Measurements from ENCODE around the gene CDKN1A. TPM values are rescaled to one million over a fixed set of nuclear protein-coding genes. Genes with fewer than 3 reads are reported as not detected.
A peak's percentile ranks its signal among the peaks of the same experiment; 100 is the strongest.

The CDKN1A gene
- total RNA-seq, 1 donor from 2014 or later: 151 TPM

DNA sequence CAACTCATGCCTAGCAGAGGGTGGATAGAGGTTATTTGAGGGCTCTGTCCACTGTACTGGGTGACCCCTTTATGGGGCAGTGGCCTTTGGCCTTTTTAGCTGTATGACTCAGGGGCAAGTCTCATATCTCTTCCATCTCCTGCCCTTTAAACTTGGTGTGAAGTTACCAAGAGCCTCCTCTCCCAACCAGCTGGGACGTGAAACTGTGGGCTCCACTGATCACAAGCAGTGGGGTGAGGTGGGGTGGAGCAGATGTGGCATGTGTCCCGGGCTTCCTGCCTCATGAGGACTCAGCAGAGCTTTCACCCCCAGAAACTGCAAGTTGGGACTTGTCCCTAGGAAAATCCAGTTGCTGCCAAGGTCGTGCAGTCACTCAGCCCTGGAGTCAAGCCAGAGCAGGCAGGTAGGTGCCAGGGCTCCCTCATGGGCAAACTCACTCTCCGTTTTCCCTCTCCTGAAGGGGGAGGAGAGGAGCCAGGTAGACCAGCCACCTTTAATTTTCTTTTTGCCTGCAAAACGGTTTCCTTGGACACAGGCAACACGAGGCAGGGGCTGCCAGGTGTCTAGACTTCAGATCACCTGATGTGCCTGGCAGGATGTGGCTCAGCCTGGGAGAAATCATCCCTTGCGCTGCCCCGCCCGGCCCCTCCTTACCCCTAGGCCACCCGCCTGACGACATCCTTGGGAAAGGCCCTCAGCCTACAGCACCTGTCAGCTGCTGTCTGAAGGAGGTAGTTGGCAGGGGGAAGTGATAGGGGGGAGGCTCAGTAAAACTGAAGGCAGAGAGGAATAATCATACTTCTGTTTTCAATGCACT lies 4.0 kb downstream of the CDKN1A start:
- DNase-seq: peak; percentile 79
- intact Hi-C loops (cut with DNase I): loop anchor here (5.0 kb wide), 1 partner anchor 55 kb away; no protein-coding TSS in a partner anchor
- Histone ChIP-seq H3K27me3 (no peaks in the 10 kb centered on the region), H3K4me3 (peak overlapping the region; percentile 9), H3K9me3 (no peaks in the 10 kb centered on the region), H3K4me1 (peaks cover 53% of the 10 kb centered on the region), H3K36me3 (peaks cover 55% of the 10 kb centered on the region), H3K27ac (peak overlapping the region; percentile 2)
- TF ChIP-seq, protein P1, sequence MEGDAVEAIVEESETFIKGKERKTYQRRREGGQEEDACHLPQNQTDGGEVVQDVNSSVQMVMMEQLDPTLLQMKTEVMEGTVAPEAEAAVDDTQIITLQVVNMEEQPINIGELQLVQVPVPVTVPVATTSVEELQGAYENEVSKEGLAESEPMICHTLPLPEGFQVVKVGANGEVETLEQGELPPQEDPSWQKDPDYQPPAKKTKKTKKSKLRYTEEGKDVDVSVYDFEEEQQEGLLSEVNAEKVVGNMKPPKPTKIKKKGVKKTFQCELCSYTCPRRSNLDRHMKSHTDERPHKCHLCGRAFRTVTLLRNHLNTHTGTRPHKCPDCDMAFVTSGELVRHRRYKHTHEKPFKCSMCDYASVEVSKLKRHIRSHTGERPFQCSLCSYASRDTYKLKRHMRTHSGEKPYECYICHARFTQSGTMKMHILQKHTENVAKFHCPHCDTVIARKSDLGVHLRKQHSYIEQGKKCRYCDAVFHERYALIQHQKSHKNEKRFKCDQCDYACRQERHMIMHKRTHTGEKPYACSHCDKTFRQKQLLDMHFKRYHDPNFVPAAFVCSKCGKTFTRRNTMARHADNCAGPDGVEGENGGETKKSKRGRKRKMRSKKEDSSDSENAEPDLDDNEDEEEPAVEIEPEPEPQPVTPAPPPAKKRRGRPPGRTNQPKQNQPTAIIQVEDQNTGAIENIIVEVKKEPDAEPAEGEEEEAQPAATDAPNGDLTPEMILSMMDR (IDR thresholded peaks at IDR 0.05): no peak
- ATAC-seq: peak; percentile 2

DNA sequence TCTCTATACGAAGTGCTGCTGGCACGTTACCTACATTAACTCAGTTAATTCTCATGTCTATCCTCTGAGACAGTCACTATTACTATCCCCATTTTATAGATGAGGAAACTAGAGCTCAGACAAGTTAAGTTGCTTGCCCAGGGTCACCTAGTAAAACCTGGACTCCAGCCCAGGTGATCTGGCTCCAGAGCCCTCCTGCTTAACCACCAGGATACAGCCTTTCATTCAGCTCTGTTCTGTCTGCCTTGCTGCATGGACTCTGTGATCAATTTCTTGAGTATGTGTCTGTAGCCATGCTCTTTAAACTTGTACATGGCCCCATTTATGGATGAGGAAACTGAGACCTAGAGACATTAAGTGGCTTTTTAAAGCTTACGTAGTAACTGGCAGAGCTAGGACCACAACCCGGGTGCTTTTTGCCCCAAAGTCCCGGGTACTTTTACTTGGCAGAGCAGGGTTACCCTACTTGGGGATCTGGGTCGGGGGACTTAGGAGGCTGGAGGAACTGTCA lies 4.7 kb downstream of the CDKN1A start:
- peaks cover 46% of the 10 kb centered on the region for H3K4me1 ChIP-seq
- ATAC-seq (no peak), DNase-seq (peak; percentile 12)
- TF ChIP-seq, protein P1 (IDR thresholded peaks at IDR 0.05): no peak
- H3K4me3 ChIP-seq: no peak overlapping the region
- H3K27ac ChIP-seq: no peak overlapping the region
- H3K36me3 ChIP-seq: peaks cover 57% of the 10 kb centered on the region
- no peaks in the 10 kb centered on the region for H3K27me3 ChIP-seq
- no peaks in the 10 kb centered on the region for H3K9me3 ChIP-seq
- intact Hi-C loops (cut with DNase I): loop anchor here (5.0 kb wide), 1 partner anchor 56 kb away; no protein-coding TSS in a partner anchor

DNA sequence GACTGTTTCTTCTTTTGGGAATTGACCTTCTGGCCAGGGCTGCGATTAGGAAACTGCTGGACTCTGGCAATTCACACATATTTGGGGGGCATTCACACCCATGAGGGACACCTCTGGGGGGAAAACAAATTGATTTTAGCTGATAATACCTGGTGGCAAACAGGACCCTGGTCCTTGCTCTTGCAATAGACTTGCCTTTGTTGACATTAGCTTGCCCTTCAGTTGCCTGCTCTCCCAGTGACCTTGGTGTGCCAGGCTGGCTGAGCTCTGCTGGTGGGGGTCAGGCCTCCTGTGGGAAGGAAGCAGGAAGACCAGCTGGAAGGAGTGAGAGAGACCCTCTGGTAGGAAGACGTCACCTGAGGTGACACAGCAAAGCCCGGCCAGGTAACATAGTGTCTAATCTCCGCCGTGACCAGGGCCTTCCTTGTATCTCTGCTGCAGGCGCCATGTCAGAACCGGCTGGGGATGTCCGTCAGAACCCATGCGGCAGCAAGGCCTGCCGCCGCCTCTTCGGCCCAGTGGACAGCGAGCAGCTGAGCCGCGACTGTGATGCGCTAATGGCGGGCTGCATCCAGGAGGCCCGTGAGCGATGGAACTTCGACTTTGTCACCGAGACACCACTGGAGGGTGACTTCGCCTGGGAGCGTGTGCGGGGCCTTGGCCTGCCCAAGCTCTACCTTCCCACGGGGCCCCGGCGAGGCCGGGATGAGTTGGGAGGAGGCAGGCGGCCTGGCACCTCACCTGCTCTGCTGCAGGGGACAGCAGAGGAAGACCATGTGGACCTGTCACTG lies 5.3 kb downstream of the CDKN1A start:
- intact Hi-C loops (cut with DNase I): loop anchor here (5.0 kb wide), 1 partner anchor 57 kb away; no protein-coding TSS in a partner anchor
- no peaks in the 10 kb centered on the region for H3K9me3 ChIP-seq
- ATAC-seq: no peak
- H3K4me1 ChIP-seq: peaks cover 45% of the 10 kb centered on the region
- H3K36me3 ChIP-seq: peaks cover 57% of the 10 kb centered on the region
- H3K4me3 ChIP-seq: no peak overlapping the region
- no peaks in the 10 kb centered on the region for H3K27me3 ChIP-seq
- TF ChIP-seq, protein P1 (IDR thresholded peaks at IDR 0.05): no peak
- DNase-seq: peak; percentile 61
- H3K27ac ChIP-seq: no peak overlapping the region

DNA sequence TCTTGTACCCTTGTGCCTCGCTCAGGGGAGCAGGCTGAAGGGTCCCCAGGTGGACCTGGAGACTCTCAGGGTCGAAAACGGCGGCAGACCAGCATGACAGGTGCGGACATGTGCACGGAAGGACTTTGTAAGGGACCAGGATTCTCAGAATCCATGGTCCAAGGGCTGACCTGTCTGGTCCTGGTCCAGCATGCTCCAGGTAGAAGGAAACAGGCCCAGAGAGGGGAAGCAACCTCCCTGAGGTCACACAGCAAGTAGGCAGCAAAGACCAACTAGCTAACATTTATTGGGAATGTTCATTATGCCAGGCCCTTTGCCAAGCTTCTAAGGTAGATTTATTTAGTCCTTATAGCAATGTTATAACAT lies 5.9 kb downstream of the CDKN1A start:
- no peak overlapping the region for H3K27ac ChIP-seq
- no peak overlapping the region for H3K4me3 ChIP-seq
- peaks cover 45% of the 10 kb centered on the region for H3K4me1 ChIP-seq
- ATAC-seq: no peak
- TF ChIP-seq, protein P1 (IDR thresholded peaks at IDR 0.05): no peak
- peaks cover 57% of the 10 kb centered on the region for H3K36me3 ChIP-seq
- no peaks in the 10 kb centered on the region for H3K27me3 ChIP-seq
- intact Hi-C loops (cut with DNase I): loop anchor here (5.0 kb wide), 1 partner anchor 57 kb away; no protein-coding TSS in a partner anchor
- no peaks in the 10 kb centered on the region for H3K9me3 ChIP-seq
- DNase-seq: no peak

DNA sequence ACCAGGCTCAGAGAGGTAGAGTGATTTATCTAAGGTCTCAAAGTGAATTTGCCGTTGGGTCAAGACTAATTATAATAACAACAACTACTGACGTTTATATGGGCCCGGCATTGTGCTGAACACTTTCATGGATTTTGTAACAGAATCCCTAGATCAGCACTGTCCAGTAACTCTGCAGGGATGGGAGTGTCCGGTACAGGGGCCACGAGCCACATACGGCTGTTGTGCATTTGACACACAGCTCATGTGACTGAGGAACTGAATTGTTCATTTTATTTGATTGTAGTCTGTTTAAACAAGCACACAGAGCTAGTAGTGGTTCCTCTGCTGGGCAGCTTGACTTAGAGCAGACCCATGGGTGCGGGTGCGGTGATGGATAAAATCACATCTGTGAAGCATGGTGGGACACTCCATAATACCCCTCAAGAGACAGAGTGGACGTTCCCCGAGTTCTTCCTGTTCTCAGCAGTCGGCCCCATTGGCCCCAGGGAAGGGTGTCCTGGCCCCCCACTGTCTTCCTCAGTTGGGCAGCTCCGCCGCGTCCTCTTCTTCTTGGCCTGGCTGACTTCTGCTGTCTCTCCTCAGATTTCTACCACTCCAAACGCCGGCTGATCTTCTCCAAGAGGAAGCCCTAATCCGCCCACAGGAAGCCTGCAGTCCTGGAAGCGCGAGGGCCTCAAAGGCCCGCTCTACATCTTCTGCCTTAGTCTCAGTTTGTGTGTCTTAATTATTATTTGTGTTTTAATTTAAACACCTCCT lies 6.8 kb downstream of the CDKN1A start:
- intact Hi-C loops (cut with DNase I): no loop called here
- Histone ChIP-seq H3K9me3 (no peaks in the 10 kb centered on the region), H3K27me3 (no peaks in the 10 kb centered on the region), H3K36me3 (peaks cover 57% of the 10 kb centered on the region), H3K4me1 (peaks cover 45% of the 10 kb centered on the region), H3K27ac (no peak overlapping the region), H3K4me3 (no peak overlapping the region)
- DNase-seq: peak; percentile 53
- ATAC-seq: no peak
- TF ChIP-seq, protein P1 (IDR thresholded peaks at IDR 0.05): no peak
